ENCODE data around the gene NCKAP5.

DNA sequence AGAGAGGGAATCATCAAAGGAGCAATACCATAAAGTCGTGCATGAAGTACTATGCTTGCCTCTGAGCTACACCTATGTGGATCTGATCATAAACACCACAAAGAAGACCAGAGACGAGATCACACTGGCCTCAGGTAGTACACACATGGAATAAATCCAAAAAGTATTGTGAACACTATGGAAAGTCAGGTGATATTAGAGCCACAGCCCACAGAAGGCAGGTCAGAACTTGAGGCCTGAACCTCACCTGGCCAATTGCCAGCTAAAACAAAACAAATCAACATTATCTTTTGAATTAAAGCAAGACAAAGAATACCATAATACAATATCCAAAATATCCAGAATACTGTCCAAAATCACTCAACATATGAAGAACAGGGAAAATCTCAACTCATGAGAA is 371.1 kb downstream of the NCKAP5 start:
- TF ChIP-seq, protein P1, sequence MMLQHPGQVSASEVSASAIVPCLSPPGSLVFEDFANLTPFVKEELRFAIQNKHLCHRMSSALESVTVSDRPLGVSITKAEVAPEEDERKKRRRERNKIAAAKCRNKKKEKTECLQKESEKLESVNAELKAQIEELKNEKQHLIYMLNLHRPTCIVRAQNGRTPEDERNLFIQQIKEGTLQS (IDR thresholded peaks at IDR 0.05) = no peak
- TF ChIP-seq, protein P2, sequence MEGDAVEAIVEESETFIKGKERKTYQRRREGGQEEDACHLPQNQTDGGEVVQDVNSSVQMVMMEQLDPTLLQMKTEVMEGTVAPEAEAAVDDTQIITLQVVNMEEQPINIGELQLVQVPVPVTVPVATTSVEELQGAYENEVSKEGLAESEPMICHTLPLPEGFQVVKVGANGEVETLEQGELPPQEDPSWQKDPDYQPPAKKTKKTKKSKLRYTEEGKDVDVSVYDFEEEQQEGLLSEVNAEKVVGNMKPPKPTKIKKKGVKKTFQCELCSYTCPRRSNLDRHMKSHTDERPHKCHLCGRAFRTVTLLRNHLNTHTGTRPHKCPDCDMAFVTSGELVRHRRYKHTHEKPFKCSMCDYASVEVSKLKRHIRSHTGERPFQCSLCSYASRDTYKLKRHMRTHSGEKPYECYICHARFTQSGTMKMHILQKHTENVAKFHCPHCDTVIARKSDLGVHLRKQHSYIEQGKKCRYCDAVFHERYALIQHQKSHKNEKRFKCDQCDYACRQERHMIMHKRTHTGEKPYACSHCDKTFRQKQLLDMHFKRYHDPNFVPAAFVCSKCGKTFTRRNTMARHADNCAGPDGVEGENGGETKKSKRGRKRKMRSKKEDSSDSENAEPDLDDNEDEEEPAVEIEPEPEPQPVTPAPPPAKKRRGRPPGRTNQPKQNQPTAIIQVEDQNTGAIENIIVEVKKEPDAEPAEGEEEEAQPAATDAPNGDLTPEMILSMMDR (IDR thresholded peaks at IDR 0.05; ENCODE audit: low read depth, low read length, missing input control) = no peak
- TF ChIP-seq SP1 (IDR thresholded peaks at IDR 0.05) = no peak
- TF ChIP-seq HNF4A (conservative IDR thresholded peaks at IDR 0.05) = no peak
- TF ChIP-seq HNF4G (IDR thresholded peaks at IDR 0.05) = no peak
- TF ChIP-seq GABPA (IDR thresholded peaks at IDR 0.05 in 1 of 2, conservative IDR thresholded peaks at IDR 0.05 in 1 of 2) = no peak
- no peak for TF ChIP-seq TAF1 (conservative IDR thresholded peaks at IDR 0.05)
- TF ChIP-seq, protein P3, sequence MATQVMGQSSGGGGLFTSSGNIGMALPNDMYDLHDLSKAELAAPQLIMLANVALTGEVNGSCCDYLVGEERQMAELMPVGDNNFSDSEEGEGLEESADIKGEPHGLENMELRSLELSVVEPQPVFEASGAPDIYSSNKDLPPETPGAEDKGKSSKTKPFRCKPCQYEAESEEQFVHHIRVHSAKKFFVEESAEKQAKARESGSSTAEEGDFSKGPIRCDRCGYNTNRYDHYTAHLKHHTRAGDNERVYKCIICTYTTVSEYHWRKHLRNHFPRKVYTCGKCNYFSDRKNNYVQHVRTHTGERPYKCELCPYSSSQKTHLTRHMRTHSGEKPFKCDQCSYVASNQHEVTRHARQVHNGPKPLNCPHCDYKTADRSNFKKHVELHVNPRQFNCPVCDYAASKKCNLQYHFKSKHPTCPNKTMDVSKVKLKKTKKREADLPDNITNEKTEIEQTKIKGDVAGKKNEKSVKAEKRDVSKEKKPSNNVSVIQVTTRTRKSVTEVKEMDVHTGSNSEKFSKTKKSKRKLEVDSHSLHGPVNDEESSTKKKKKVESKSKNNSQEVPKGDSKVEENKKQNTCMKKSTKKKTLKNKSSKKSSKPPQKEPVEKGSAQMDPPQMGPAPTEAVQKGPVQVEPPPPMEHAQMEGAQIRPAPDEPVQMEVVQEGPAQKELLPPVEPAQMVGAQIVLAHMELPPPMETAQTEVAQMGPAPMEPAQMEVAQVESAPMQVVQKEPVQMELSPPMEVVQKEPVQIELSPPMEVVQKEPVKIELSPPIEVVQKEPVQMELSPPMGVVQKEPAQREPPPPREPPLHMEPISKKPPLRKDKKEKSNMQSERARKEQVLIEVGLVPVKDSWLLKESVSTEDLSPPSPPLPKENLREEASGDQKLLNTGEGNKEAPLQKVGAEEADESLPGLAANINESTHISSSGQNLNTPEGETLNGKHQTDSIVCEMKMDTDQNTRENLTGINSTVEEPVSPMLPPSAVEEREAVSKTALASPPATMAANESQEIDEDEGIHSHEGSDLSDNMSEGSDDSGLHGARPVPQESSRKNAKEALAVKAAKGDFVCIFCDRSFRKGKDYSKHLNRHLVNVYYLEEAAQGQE (IDR thresholded peaks at IDR 0.05) = no peak
